HepG2 (cell line): ENCODE measurements around the gene CHSY3. TPM values are rescaled to one million over a fixed set of nuclear protein-coding genes. Genes with fewer than 3 reads are reported as not detected.

Experiments
- ATAC-seq: fragments of 200-7000 bp; cut with Tn5 transposase; 3 replicates; pipeline ENCODE4 v1.9.1; 2020; ENCODE audit warnings: mild to moderate bottlenecking, moderate library complexity
- BruUV-seq: library from RNA; stranded (reverse); fragments of 400-500 nt; replicated peaks from 2 replicates; lab custom pipeline; 2021; lab: Mats Ljungman, UMichigan
- CTCF ChIA-PET: fragments of 300-600 bp; formaldehyde crosslinking; extraction: SDS; loops from one replicate; lab custom pipeline; 2021; ENCODE audit warnings: low total read pairs, inconsistent platforms, low intra/inter-chr PET ratio; lab: Yijun Ruan, JAX
- POLR2A ChIA-PET: fragments of 350-600 bp; sonication (Branson Sonifier 250); formaldehyde crosslinking; loops from one replicate; lab custom pipeline; 2020; ENCODE audit warnings: antibody characterized with exemption, inconsistent platforms; lab: Yijun Ruan, JAX
- DNase-seq: peaks from one replicate; pipeline ENCODE4 v3.0.0-alpha.2; 2015; ENCODE audit warnings: low spot score
- FAIRE-seq: peaks from 3 replicates; lab custom pipeline; 2011; peaks lifted over from hg19 to GRCh38; lab: Jason Lieb, UNC
- H2AFZ ChIP-seq: one replicate; pipeline ENCODE4 v1.6.1; 2011; ENCODE audit warnings: low read length, inconsistent platforms
- H3K27ac ChIP-seq: fragments of 300-600 bp; 3 replicates; pipeline ENCODE4 v1.8.0; 2011; ENCODE audit warnings: mixed run types, mild to moderate bottlenecking, mixed read lengths, low read length, inconsistent platforms; ENCODE audit not compliant: insufficient read depth; ENCODE audit errors: extremely low read length
- H3K27me3 ChIP-seq, 2 experiments: fragments of 200-600 bp in 1 of 2; 2 replicates in 1 of 2; 3 replicates in 1 of 2; pipeline versions ENCODE4 v1.6.0 to v1.8.0; 2011; ENCODE audit warnings: low read length in 2 of 2, mild to moderate bottlenecking in 2 of 2, moderate library complexity in 2 of 2, inconsistent platforms in 1 of 2; ENCODE audit not compliant: insufficient read depth in 2 of 2, control insufficient read depth in 1 of 2
- H3K36me3 ChIP-seq, 2 experiments: fragments of 200-600 bp in 1 of 2; replicated peaks in 1 of 2; 2 replicates in 1 of 2; 3 replicates in 1 of 2; pipeline versions ENCODE4 v1.5.1 to v1.8.0; 2011; ENCODE audit warnings: low read length in 2 of 2, inconsistent platforms in 1 of 2; ENCODE audit not compliant: insufficient read depth in 2 of 2, control insufficient read depth in 1 of 2
- H3K4me1 ChIP-seq: 2 replicates; pipeline ENCODE4 v1.5.1; 2012; ENCODE audit warnings: low read length, inconsistent platforms; ENCODE audit not compliant: insufficient read depth
- H3K4me2 ChIP-seq: 2 replicates; pipeline ENCODE4 v1.6.0; 2011; ENCODE audit warnings: low read depth, low read length, inconsistent platforms
- H3K4me3 ChIP-seq, 3 experiments: fragments of 200-600 bp in 1 of 3; sonication (generic), shearing (Covaris generic) in 1 of 3; replicated peaks in 1 of 3; 2 replicates each; pipeline ENCODE4 v1.5.1; 2011 to 2016; ENCODE audit warnings: low read length in 3 of 3, inconsistent platforms in 2 of 3, low read depth in 2 of 3, mild to moderate bottlenecking in 2 of 3, control low read depth in 1 of 3, mixed read lengths in 1 of 3; ENCODE audit not compliant: insufficient read depth in 1 of 3
- H3K79me2 ChIP-seq: one replicate; pipeline ENCODE4 v1.6.1; 2011; ENCODE audit warnings: low read length, inconsistent platforms; ENCODE audit not compliant: insufficient read depth
- H3K9ac ChIP-seq: 2 replicates; pipeline ENCODE4 v1.6.0; 2011; ENCODE audit warnings: mild to moderate bottlenecking, low read depth, low read length, inconsistent platforms; ENCODE audit not compliant: insufficient read depth
- H3K9me3 ChIP-seq: 2 replicates; pipeline ENCODE4 v1.5.1; 2012; ENCODE audit warnings: mild to moderate bottlenecking, low read length
- H4K20me1 ChIP-seq: 2 replicates; pipeline ENCODE4 v1.6.0; 2011; ENCODE audit warnings: inconsistent platforms, mild to moderate bottlenecking, low read length, moderate library complexity; ENCODE audit not compliant: insufficient read depth
- HOXD1 ChIP-seq: sonication (generic); formaldehyde crosslinking; IDR thresholded peaks from 2 replicates; pipeline ENCODE4 v1.5.0; 2020; ENCODE audit warnings: missing genetic modification reagents
- ISL2 ChIP-seq: sonication (generic); formaldehyde crosslinking; IDR thresholded peaks from 2 replicates; pipeline ENCODE4 v1.5.0; 2020; ENCODE audit warnings: missing genetic modification reagents
- JDP2 ChIP-seq: sonication (generic); formaldehyde crosslinking; IDR thresholded peaks from 2 replicates; pipeline ENCODE4 v1.8.1; 2022; ENCODE audit warnings: missing genetic modification reagents, borderline replicate concordance
- MEIS2 ChIP-seq: sonication (generic); formaldehyde crosslinking; IDR thresholded peaks from 2 replicates; pipeline ENCODE4 v1.9.0; 2021; ENCODE audit warnings: mild to moderate bottlenecking, missing genetic modification reagents
- NCOA2 ChIP-seq: sonication (generic); formaldehyde crosslinking; IDR thresholded peaks from 2 replicates; pipeline ENCODE4 v1.8.0; 2022; ENCODE audit warnings: inconsistent platforms
- RXRB ChIP-seq: IDR thresholded peaks from 2 replicates; pipeline ENCODE4 v1.6.1; 2016; ENCODE audit warnings: borderline replicate concordance, missing genetic modification reagents, missing compliant biosample characterization
- SP1 ChIP-seq, 2 experiments: fragments of 450-650 bp in 1 of 2; sonication (generic) in 1 of 2; formaldehyde crosslinking in 1 of 2; IDR thresholded peaks; 2 replicates each; pipeline versions ENCODE4 v1.4.0 to v1.6.1; 2016 to 2020; ENCODE audit warnings: missing genetic modification reagents in 1 of 2
- U2AF2 ChIP-seq: fragments of 200-400 bp; formaldehyde crosslinking; IDR thresholded peaks from 2 replicates; pipeline ENCODE4 v1.6.1; 2017; ENCODE audit warnings: low read depth, mild to moderate bottlenecking, low read length
- ZFP37 ChIP-seq: sonication (generic); formaldehyde crosslinking; IDR thresholded peaks from 2 replicates; pipeline ENCODE4 v1.4.0; 2020; ENCODE audit warnings: missing genetic modification reagents, borderline replicate concordance
- ZMYM4 ChIP-seq: sonication (generic); formaldehyde crosslinking; IDR thresholded peaks from 2 replicates; pipeline ENCODE4 v1.8.1; 2023; ENCODE audit warnings: mild to moderate bottlenecking, missing genetic modification reagents
- WGBS: methylation state at CpG from one replicate; pipeline ENCODE4 v1.1.6; 2017; ENCODE audit warnings: low lambda C conversion rate; 5-methylcytosine and 5-hydroxymethylcytosine counted together
- in situ Hi-C: cut with HindIII; loops from 2 replicates; pipeline ENCODE4 v1.10.0; 2017; ENCODE audit warnings: low pct_unique_long_range_greater_than_20kb; ENCODE audit not compliant: extremely low pct_ligation_motif_present
- intact Hi-C: fragments of 100-400 bp; cut with micrococcal nuclease; formaldehyde crosslinking; loops from one replicate; pipeline ENCODE4 v1.10.0; 2022; ENCODE audit not compliant: unreplicated experiment
- polyA plus RNA-seq, 8 experiments: library from polyadenylated mRNA; depleted of rRNA in 3 of 8; stranded (reverse) in 7 of 8; unstranded in 1 of 8; fragments of >200 nt; fragmentation: Illumina TruSeq in 4 of 8; extraction: Trizol in 4 of 8; gene quantifications; 2 replicates each; pipeline versions ENCODE4 v1.2.1 to v1.2.3, GENCODE V29; 2011 to 2016; ENCODE audit warnings: low read depth in 4 of 8, missing spikeins in 1 of 8, mixed read lengths in 1 of 8; ENCODE audit not compliant: insufficient read depth in 1 of 8
- total RNA-seq, 5 experiments: library from RNA; depleted of rRNA; stranded (reverse); fragments of >200 nt; fragmentation: Illumina TruSeq; extraction: Trizol; gene quantifications; 2 replicates each; pipeline ENCODE4 v1.2.3, GENCODE V29; 2016; ENCODE audit warnings: low read depth in 1 of 5
- TF ChIP-seq, protein P1 (sequence below): sonication (generic); formaldehyde crosslinking; conservative IDR thresholded peaks from 2 replicates; pipeline ENCODE4 v1.4.0; 2020; ENCODE audit warnings: missing genetic modification reagents
- TF ChIP-seq, protein P2 (sequence below): sonication (generic); formaldehyde crosslinking; IDR thresholded peaks from 2 replicates; pipeline ENCODE4 v1.4.0; 2020; ENCODE audit warnings: missing genetic modification reagents
- TF ChIP-seq, protein P3 (sequence below): sonication (generic); formaldehyde crosslinking; IDR thresholded peaks from 2 replicates; pipeline ENCODE4 v1.5.0; 2020; ENCODE audit warnings: mild to moderate bottlenecking, missing genetic modification reagents
- TF ChIP-seq, protein P4 (sequence below): sonication (generic); formaldehyde crosslinking; IDR thresholded peaks from 2 replicates; pipeline ENCODE4 v1.8.1; 2023; ENCODE audit warnings: mild to moderate bottlenecking, missing genetic modification reagents

The CHSY3 gene
- total and polyA plus RNA-seq, 2 of the 13 experiments (the other 11 are each of a cell fraction or from before 2014, with no cell fraction given): 0.26 to 4.1 TPM

DNA sequence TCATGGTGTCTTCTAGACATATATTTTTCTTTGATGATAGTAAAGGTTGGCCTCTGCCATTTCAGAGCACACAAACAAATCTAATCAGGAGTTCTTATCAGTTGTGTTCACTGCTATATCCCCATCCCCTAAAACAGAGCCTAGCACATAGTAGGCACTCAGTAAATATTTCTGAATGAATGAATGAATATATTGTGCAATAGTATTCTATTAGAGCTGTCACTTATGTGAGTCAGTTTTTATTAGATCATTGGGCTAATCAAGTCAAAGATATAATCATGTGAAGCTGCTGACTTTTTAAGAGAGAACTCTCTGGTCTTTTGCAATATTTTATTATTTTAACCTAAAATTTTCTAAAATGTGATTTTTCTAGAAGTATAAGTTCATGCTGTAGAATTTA, 84.2 kb downstream of the CHSY3 start (continued):
- no peak for TF ChIP-seq U2AF2
- TF ChIP-seq MEIS2: no peak
- TF ChIP-seq JDP2 (CRISPR knock-in tag): no peak
- TF ChIP-seq, protein P1, sequence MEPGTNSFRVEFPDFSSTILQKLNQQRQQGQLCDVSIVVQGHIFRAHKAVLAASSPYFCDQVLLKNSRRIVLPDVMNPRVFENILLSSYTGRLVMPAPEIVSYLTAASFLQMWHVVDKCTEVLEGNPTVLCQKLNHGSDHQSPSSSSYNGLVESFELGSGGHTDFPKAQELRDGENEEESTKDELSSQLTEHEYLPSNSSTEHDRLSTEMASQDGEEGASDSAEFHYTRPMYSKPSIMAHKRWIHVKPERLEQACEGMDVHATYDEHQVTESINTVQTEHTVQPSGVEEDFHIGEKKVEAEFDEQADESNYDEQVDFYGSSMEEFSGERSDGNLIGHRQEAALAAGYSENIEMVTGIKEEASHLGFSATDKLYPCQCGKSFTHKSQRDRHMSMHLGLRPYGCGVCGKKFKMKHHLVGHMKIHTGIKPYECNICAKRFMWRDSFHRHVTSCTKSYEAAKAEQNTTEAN (CRISPR knock-in tag): no peak
- no peak for TF ChIP-seq ZFP37 (CRISPR knock-in tag)
- TF ChIP-seq, all 625 proteins: peak for 0

DNA sequence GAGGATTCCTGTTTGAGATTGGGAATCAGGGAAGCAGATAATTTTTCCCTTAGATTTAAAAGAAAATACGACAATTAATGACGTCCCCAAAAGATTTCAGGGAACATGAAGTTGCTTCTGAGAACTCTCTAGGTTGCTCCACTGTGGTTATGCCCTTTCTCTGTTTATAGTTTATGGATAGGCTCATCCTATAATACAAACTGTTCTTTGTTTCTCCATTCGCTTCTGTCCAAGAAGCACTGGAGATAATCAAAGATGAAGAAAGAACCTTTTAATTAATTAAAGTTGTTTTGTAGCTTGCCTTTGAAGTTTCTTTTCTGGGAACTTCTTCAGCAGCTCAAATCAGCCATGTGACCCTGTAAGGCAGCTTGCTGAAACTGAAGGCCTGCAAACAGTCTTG, 87.5 kb downstream of the CHSY3 start:
- intact Hi-C loops: no loop called here
- Histone ChIP-seq H3K27ac (no peak overlapping the region), H2AFZ (no peak overlapping the region), H3K4me3 (no peak overlapping the region), H3K27me3 (no peaks in the 10 kb centered on the region; a peak in 1 of 5 replicates), H3K79me2 (no peaks in the 10 kb centered on the region), H3K4me2 (no peak overlapping the region), H4K20me1 (no peaks in the 10 kb centered on the region), H3K4me1 (no peaks in the 10 kb centered on the region), H3K9ac (no peak overlapping the region), H3K9me3 (peaks cover 18% of the 10 kb centered on the region; the same call in 1 of the 2 replicates), H3K36me3 (no peaks in the 10 kb centered on the region)
- DNase-seq: no peak
- ChIA-PET CTCF (no interaction called here), POLR2A (no interaction called here)
- no peak for FAIRE-seq
- no TSS peak for BruUV-seq
- no peak for ATAC-seq
- 18% methylated on average over 3 of the region's 3 CpGs for WGBS
- in situ Hi-C loops: no loop called here
- TF ChIP-seq NCOA2 (no peak), HOXD1 (CRISPR knock-in tag) (no peak), SP1 (IDR thresholded peaks at IDR 0.05) (no peak), SP1 (CRISPR knock-in tag; IDR thresholded peaks at IDR 0.05) (no peak), ISL2 (CRISPR knock-in tag) (no peak), ZMYM4 (no peak), RXRB (CRISPR knock-in tag) (no peak)
- TF ChIP-seq, protein P2, sequence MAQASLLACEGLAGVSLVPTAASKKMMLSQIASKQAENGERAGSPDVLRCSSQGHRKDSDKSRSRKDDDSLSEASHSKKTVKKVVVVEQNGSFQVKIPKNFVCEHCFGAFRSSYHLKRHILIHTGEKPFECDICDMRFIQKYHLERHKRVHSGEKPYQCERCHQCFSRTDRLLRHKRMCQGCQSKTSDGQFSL (CRISPR knock-in tag): no peak
- TF ChIP-seq, protein P3, sequence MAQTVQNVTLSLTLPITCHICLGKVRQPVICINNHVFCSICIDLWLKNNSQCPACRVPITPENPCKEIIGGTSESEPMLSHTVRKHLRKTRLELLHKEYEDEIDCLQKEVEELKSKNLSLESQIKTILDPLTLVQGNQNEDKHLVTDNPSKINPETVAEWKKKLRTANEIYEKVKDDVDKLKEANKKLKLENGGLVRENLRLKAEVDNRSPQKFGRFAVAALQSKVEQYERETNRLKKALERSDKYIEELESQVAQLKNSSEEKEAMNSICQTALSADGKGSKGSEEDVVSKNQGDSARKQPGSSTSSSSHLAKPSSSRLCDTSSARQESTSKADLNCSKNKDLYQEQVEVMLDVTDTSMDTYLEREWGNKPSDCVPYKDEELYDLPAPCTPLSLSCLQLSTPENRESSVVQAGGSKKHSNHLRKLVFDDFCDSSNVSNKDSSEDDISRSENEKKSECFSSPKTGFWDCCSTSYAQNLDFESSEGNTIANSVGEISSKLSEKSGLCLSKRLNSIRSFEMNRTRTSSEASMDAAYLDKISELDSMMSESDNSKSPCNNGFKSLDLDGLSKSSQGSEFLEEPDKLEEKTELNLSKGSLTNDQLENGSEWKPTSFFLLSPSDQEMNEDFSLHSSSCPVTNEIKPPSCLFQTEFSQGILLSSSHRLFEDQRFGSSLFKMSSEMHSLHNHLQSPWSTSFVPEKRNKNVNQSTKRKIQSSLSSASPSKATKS (CRISPR knock-in tag): no peak
- TF ChIP-seq, protein P4, sequence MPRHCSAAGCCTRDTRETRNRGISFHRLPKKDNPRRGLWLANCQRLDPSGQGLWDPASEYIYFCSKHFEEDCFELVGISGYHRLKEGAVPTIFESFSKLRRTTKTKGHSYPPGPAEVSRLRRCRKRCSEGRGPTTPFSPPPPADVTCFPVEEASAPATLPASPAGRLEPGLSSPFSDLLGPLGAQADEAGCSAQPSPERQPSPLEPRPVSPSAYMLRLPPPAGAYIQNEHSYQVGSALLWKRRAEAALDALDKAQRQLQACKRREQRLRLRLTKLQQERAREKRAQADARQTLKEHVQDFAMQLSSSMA (CRISPR knock-in tag): no peak
